ES-I3 (cell line): ENCODE data around the gene LRP1B.
"Not testable (repeated sequence)": the region's sequence is repeated elsewhere in the genome, so short reads cannot be mapped to it uniquely, and the experiment has no call there.

ENCODE experiments used
- H3K36me3 ChIP-seq: 2 replicates; pipeline ENCODE4 v1.6.1; 2013; ENCODE audit warnings: mild to moderate bottlenecking, low read length, control low read depth, moderate library complexity; ENCODE audit not compliant: insufficient read depth
- H3K4me1 ChIP-seq: 2 replicates; pipeline ENCODE4 v1.6.1; 2013; ENCODE audit warnings: mild to moderate bottlenecking, control low read depth, low read length; ENCODE audit not compliant: insufficient read depth
- H3K9ac ChIP-seq: 2 replicates; pipeline ENCODE4 v1.6.1; 2013; ENCODE audit warnings: low read depth, mild to moderate bottlenecking, low read length, moderate library complexity
- H3K9me3 ChIP-seq: 2 replicates; pipeline ENCODE4 v1.6.1; 2013; ENCODE audit warnings: mild to moderate bottlenecking, low read length, moderate library complexity; ENCODE audit not compliant: control insufficient read depth, insufficient read depth

The LRP1B gene

DNA sequence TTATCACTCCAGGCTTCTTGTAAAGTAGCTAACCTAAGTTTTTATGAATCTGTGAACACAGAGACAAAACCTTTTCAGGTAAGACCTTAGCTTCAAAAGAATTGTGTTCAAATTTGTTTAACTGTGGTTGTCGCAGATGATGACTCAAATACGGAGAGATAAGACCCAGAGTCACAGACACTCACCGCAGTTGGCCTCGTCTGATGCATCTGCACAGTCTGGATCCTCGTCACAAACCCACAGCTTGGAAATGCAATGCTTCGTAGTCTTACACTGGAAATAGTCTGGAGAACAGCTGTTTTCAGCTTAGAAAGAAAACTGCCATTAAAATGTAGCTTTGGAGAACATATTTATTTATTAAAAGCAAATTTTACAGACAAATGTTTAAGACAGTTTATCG, 1688.5 kb downstream of the LRP1B start:
- Histone ChIP-seq H3K36me3 (no peaks in the 10 kb centered on the region), H3K9ac (no peak overlapping the region), H3K4me1 (no peaks in the 10 kb centered on the region), H3K9me3 (no peaks in the 10 kb centered on the region)

DNA sequence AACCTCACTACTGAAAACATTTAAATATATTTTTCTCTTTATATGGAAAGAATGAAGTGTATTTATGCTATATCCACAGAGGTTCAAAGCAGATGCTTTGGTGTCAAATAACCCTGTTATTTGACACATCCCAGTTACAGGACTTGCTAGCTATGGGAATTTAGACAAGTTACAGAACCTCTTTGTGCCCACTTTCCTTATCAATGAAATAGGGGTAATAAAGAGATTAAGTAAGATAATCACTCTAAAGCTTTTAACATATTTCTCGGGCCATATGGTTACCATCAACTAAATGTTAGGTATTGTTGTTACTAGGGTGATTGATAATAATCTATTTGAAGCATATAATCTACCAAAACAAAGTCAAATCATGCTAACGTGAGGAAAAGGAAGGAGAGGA, 1690.0 kb downstream of the LRP1B start:
- Histone ChIP-seq H3K9ac (no peak overlapping the region), H3K36me3 (no peaks in the 10 kb centered on the region), H3K4me1 (0 out of 2 replicates have a peak, but pooled peaks cover 2% of the 10 kb centered on the region), H3K9me3 (no peaks in the 10 kb centered on the region)

DNA sequence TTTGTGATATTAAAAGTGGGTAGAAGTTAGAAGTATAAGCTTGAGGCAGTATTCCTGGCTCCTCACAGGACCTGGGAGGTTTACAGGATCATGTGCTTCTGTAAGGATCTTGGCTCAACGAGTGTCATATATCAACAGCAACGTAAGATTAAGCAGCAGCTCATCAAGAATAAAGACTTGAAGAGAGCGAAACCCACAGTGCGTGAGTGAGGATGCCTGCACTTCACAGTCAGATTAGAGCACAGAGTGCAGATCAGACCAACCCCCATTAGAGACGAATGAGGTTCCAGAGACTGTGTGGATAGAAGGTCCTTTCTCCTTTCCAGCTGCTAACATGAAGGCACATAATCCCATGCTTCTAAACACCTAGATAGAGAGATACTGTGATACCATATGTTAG, 1693.9 kb downstream of the LRP1B start:
- H3K9ac ChIP-seq, result no peak overlapping the region
- H3K4me1 ChIP-seq, result 0 out of 2 replicates have a peak, but pooled peaks cover 5% of the 10 kb centered on the region

DNA sequence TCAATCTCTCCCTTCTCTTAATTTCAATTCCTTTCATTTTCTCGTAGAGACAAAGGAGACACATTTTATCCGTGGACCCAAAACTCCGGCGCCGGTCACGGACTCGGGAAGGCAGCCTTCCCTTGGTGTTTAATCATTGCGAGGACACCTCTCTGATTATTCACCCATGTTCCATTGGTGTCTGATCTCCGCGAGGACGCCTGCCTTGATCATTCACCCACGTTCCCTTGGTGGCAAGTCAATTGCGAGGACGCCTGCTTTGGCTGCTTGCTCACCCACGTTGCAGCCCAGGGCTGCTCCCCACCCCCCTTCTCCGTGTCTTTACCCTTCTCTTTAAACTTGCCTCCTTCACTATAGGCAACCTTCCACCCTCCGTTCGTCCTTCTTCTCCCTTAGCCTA, 1703.8 kb downstream of the LRP1B start:
- H3K9me3 ChIP-seq, H3K36me3 ChIP-seq, H3K9ac ChIP-seq, H3K4me1 ChIP-seq: not testable (repeated sequence)

More for the DNA sequence above, 1693.9 kb downstream of the LRP1B start:
- H3K9me3 ChIP-seq, result no peaks in the 10 kb centered on the region
- no peaks in the 10 kb centered on the region for H3K36me3 ChIP-seq

DNA sequence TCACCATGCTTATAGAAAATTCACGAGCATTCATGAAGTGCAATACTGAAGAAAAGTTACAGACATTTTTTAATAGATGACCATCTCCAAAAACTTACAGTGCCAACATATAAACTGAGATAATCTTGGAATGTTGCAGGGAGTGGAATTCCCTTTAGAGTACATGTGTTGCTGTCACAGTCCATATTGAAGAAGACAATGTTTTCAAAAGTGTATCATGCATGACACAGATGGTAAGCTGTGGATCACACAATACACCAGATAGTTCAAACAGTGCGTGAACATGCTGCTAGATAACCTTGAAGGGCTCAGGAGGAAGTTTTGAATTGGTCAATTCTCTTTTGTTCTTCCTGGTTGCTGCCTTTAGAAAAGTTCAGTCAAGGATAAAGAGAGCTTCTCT, 1706.3 kb downstream of the LRP1B start:
- H3K4me1 ChIP-seq, result no peaks in the 10 kb centered on the region
- H3K9me3 ChIP-seq, result no peaks in the 10 kb centered on the region
- no peaks in the 10 kb centered on the region for H3K36me3 ChIP-seq
- H3K9ac ChIP-seq, result no peak overlapping the region

DNA sequence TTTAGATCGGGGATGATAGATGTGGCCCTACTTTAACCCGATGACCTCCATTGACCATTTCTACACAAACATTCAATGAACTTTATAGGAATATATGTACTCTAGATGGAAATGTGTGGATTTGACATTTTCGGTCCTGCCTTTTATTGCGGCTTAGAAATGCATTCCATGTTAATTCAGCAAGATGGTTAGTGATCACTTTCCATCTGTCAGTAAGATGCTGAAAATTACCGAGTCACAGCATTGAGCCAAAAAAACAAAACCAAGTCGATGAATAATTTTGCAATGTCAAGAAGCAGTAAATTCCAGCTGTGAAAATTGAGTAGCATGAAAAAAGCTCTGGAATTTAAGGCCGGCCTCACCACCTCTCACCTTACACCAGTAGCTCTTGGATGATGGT, 1708.1 kb downstream of the LRP1B start:
- no peaks in the 10 kb centered on the region for H3K36me3 ChIP-seq
- H3K9me3 ChIP-seq, result no peaks in the 10 kb centered on the region
- H3K9ac ChIP-seq, result no peak overlapping the region
- H3K4me1 ChIP-seq, result no peaks in the 10 kb centered on the region

DNA sequence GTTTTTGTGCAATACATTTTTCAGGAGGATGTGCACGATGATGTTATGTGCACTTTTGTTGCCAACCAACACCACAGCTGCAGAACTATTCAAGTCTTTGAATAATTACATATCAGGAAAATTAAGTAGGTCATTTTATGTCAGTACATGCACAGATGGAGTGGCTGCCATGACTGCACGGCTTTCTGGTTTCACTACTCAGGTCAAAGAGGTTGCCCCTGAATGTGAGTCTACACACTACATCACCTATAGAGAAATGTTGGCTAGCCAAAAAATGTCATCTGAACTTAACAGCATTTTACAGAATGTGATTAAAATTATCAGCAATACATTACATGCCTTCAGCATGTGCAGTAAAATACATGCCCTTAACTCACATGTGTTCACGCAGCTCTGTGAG, 1713.3 kb downstream of the LRP1B start:
- H3K9me3 ChIP-seq, result no peaks in the 10 kb centered on the region
- no peaks in the 10 kb centered on the region for H3K4me1 ChIP-seq
- no peaks in the 10 kb centered on the region for H3K36me3 ChIP-seq
- no peak overlapping the region for H3K9ac ChIP-seq

DNA sequence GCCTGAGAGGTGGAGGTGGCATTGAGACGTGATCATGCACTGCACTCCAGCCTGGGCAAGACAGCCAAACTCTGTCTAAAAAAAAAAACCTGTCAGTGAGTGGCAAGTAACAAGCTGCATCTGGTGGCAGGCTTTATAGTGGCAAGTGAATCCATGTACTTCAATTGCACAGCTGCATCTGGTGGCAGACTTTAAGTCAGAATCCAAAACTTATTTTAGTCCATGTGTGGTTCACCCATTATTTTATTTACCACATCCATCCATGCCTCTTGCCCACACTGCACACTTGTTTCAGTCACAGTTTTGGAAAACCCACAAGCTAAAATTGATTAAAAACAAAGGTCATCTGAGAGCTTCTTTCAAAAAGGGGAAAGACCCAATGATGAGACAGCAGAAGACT, 1714.2 kb downstream of the LRP1B start:
- no peaks in the 10 kb centered on the region for H3K4me1 ChIP-seq
- H3K9me3 ChIP-seq, result no peaks in the 10 kb centered on the region
- no peak overlapping the region for H3K9ac ChIP-seq
- no peaks in the 10 kb centered on the region for H3K36me3 ChIP-seq

DNA sequence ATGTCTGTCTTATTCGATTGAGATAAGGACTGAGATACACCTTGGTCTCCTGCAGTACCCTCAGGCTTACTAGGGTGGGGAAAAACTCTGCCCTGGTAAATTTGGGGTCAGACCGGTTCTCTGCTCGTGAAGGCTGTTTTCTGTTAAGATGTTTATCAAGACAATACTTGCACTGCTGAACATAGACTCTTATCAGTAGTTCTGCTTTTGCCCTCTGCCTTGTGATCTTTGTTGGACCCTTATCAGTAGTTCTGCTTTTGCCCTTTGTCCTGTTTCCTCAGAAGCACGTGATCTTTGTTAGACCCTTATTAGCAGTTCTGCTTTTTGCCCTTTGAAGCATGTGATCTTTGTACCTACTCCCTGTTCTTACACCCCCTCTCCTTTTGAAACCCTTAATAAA, 1715.8 kb downstream of the LRP1B start:
- not testable (repeated sequence) for H3K36me3 ChIP-seq, H3K4me1 ChIP-seq, H3K9me3 ChIP-seq, H3K9ac ChIP-seq

DNA sequence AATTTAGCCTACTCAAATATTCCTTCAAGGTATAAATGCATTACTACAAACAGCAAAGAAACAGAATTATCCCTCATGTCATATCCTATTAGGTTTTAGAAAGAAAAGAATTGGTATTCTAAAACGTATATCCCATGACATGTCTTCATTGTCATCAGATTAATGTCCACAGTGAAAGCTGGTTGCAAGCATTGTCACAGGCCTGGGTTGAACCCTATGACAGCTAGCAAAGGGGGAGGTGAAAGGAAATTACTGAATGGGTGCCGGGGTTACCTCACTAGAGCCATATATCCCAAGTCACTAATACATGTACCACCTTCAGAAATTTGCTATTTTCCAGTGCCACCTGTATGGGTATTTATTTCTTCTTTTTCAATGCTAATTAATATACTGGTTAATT, 1720.1 kb downstream of the LRP1B start:
- no peak overlapping the region for H3K9ac ChIP-seq
- no peaks in the 10 kb centered on the region for H3K4me1 ChIP-seq
- H3K36me3 ChIP-seq, result no peaks in the 10 kb centered on the region
- H3K9me3 ChIP-seq, result no peaks in the 10 kb centered on the region; the same call in 1 of the 2 replicates

DNA sequence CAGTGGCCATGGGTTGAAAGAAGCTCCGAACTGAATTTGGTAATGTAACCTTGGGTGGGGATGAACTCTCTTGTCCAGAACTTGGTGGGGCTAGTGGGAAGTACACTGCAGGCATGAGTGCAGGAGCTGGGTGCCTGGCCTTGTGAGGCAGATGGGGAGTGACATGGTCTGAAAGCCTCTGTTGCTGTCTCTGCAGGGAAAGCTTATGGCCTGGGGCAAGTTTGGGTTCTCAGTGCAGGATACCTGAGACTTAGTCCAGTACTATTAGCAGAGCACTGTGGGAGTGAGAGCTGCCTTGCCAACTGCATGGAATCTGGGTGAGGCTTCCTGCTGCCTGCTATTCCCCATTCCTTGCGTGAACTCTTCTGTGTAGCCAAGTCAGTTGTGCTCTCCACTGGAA, 1729.8 kb downstream of the LRP1B start:
- Histone ChIP-seq H3K4me1 (no peaks in the 10 kb centered on the region), H3K9me3 (no peaks in the 10 kb centered on the region; the same call in 1 of the 2 replicates), H3K9ac (no peak overlapping the region), H3K36me3 (no peaks in the 10 kb centered on the region)

DNA sequence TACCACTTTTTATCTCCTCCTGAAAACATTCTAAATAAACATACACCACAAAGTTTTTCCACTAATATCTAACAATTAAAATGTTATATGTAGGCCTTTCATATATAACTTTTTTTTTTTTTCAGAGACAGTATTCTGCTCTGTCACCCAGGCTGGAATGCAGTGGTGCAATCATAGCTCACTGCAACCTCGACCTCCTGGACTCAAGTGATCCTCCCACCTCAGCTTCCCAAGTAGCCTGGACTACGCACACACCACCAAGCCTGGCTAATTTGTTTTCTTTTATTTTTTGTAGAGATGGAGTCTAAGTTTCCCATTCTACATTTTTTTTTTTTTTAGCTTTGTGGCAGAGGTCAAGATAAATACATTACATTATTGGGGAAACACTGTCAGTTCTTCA, 1738.0 kb downstream of the LRP1B start:
- H3K4me1 ChIP-seq, result no peaks in the 10 kb centered on the region
- no peaks in the 10 kb centered on the region for H3K36me3 ChIP-seq
- H3K9me3 ChIP-seq, result no peaks in the 10 kb centered on the region
- no peak overlapping the region for H3K9ac ChIP-seq

DNA sequence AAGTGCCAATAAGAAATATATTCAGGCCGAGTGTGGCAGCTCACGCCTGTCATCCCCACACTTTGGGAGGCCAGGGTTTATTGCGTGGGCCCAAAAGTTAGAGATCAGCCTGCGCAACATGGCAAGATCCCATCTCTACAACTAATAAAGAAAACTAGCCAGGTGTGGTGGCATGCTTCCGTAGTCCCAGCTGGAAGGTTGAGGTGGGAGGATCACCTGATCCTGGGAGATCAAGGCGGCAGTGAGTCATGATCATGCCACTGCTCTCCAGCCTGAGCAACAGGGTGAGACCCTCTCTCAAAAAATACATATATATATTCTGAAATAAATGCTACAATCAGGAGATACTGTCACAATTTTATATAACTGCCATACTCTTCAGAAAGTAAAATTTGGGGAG, 1745.9 kb downstream of the LRP1B start:
- Histone ChIP-seq H3K4me1 (no peaks in the 10 kb centered on the region), H3K9me3 (no peaks in the 10 kb centered on the region), H3K36me3 (no peaks in the 10 kb centered on the region), H3K9ac (no peak overlapping the region)

DNA sequence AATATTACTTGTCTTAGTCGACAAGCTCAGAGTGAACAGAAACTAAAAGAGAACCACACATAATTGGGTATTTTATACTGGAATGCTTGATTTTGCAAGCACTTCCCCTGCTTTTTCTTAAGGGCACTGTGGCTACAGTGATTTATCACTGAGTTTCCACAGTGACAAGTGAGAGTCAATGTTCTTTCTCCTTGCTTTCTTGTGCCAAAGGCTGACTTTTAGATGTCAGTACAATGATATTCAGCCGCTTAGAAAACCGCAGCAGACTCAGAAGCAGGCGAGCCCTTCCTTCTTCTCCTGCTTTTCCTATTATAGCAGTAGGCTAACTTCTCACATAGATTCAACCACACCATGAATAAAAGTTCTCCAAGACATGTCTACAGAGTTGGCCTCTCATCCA, 1747.0 kb downstream of the LRP1B start:
- Histone ChIP-seq H3K36me3 (no peaks in the 10 kb centered on the region), H3K9me3 (no peaks in the 10 kb centered on the region), H3K9ac (no peak overlapping the region), H3K4me1 (no peaks in the 10 kb centered on the region)

DNA sequence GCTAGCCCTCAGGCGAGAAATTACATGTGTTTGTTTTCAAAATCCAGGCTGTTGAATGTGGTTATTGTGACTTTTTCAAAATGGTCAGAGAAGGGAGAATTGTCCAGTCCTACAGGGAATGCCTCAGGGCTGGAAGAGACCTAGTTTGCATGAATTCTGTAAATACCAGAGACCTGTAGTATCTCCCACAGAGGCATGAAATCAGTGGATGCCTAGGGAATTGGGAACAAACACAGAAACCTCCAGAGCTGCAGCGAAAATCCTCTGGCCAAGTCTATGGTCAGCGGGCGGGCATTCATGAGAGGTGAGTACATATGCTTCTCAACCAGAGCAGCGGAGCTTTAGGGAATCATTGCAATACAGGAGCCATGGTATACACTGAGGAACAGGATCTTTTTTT, 1754.1 kb downstream of the LRP1B start:
- H3K9me3 ChIP-seq, result no peaks in the 10 kb centered on the region
- peaks cover 5% of the 10 kb centered on the region; the same call in 1 of the 2 replicates for H3K4me1 ChIP-seq
- H3K36me3 ChIP-seq, result no peaks in the 10 kb centered on the region
- no peak overlapping the region for H3K9ac ChIP-seq

DNA sequence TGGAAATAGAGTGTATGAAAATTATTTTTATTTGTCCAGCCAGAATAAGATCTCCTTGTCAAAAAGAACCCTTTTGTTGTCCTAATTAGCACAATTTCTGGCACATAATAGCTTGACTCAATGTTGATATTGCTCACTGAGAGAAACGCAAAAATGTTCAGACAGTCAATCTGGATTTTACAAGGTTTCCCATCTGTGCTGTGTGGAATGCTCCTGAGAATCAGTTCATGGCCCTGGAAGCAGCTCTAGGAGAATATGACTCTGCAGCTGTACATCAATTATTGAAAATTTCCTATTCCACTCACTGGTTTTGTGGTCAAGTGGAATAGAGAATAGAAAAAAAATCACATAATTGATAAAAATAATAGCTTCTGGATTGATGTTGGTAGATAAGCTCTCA, 1767.7 kb downstream of the LRP1B start:
- no peaks in the 10 kb centered on the region for H3K4me1 ChIP-seq
- H3K9ac ChIP-seq, result no peak overlapping the region
- no peaks in the 10 kb centered on the region for H3K9me3 ChIP-seq
- no peaks in the 10 kb centered on the region for H3K36me3 ChIP-seq
